HEK293T (cell line): ENCODE results near the gene DOCK9.

Experiments
- BHLHE40 ChIP-seq: fragments of 450-650 bp; IDR thresholded peaks from 2 replicates; pipeline ENCODE4 v1.6.1; 2016; ENCODE audit warnings: mild to moderate bottlenecking, moderate library complexity, borderline replicate concordance
- CTBP1 ChIP-seq: fragments of 450-650 bp; IDR thresholded peaks from 2 replicates; pipeline ENCODE4 v1.6.1; 2016; ENCODE audit warnings: borderline replicate concordance
- FOXA1 ChIP-seq: fragments of 450-650 bp; IDR thresholded peaks from 2 replicates; pipeline ENCODE4 v1.6.1; 2016; ENCODE audit warnings: mild to moderate bottlenecking
- SUZ12 ChIP-seq: fragments of 450-650 bp; IDR thresholded peaks from 2 replicates; pipeline ENCODE4 v1.6.1; 2016; ENCODE audit warnings: mild to moderate bottlenecking

GRCh38 chr13:98950705-98951104, 27.2 kb downstream of the DOCK9 start:
- TF ChIP-seq BHLHE40 (no peak), SUZ12 (no peak), CTBP1 (no peak), FOXA1 (no peak)
